RKO (cell line): ENCODE data around the gene CDIPT.

ENCODE experiments used
- DNase-seq: peaks from one replicate; pipeline ENCODE4 v3.0.0-alpha.2; 2016; ENCODE audit warnings: low spot score

The CDIPT gene

GRCh38 chr16:29825145-29826044 is 37.6 kb downstream of the CDIPT start:
- DNase-seq, result peak; percentile 67

- peak; percentile 55 for DNase-seq
Measured at GRCh38 chr16:29824589-29825144, 38.4 kb downstream of the CDIPT start.

GRCh38 chr16:29821643-29822115 is 41.3 kb downstream of the CDIPT start:
- DNase-seq, result peak; percentile 57

- DNase-seq, result no peak
Measured at GRCh38 chr16:29820730-29821642, 42.0 kb downstream of the CDIPT start.

GRCh38 chr16:29820271-29820701 is 42.7 kb downstream of the CDIPT start, which contains the start of gene MVP:
MVP (plus strand) TSS chr16:29820462; CDS start chr16:29830550, 10,088 bp downstream.
- peak; percentile 70 for DNase-seq

- no peak for DNase-seq
Measured at GRCh38 chr16:29819506-29819905, 43.5 kb downstream of the CDIPT start.

- no peak for DNase-seq
Measured at GRCh38 chr16:29818082-29818481, 44.9 kb downstream of the CDIPT start.

- peak; percentile 79 for DNase-seq
Measured at GRCh38 chr16:29816694-29817441, 46.2 kb downstream of the CDIPT start.

GRCh38 chr16:29815793-29816693 is 47.0 kb downstream of the CDIPT start, which contains the start of gene PAGR1:
PAGR1 (plus strand) TSS chr16:29816152; CDS start chr16:29816526, 374 bp downstream.
- DNase-seq, result peak; percentile 99

GRCh38 chr16:29815032-29815721 is 47.8 kb downstream of the CDIPT start:
- no peak for DNase-seq

- DNase-seq, result no peak
Measured at GRCh38 chr16:29814592-29814991, 48.4 kb downstream of the CDIPT start.

GRCh38 chr16:29813644-29814562 is 49.1 kb downstream of the CDIPT start:
- no peak for DNase-seq

GRCh38 chr16:29812754-29813643 is 50.0 kb downstream of the CDIPT start:
- DNase-seq, result no peak

GRCh38 chr16:29811896-29812665 is 50.9 kb downstream of the CDIPT start, which contains the start of gene PRRT2:
PRRT2 (plus strand) TSS chr16:29812193; CDS start chr16:29813055, 862 bp downstream.
- DNase-seq, result peak; percentile 37

GRCh38 chr16:29811170-29811895 is 51.7 kb downstream of the CDIPT start:
- peak; percentile 96 for DNase-seq

GRCh38 chr16:29810699-29811169 is 52.3 kb downstream of the CDIPT start:
- no peak for DNase-seq
